Measurements from ENCODE around the gene MCAM.

Gene MCAM

DNA sequence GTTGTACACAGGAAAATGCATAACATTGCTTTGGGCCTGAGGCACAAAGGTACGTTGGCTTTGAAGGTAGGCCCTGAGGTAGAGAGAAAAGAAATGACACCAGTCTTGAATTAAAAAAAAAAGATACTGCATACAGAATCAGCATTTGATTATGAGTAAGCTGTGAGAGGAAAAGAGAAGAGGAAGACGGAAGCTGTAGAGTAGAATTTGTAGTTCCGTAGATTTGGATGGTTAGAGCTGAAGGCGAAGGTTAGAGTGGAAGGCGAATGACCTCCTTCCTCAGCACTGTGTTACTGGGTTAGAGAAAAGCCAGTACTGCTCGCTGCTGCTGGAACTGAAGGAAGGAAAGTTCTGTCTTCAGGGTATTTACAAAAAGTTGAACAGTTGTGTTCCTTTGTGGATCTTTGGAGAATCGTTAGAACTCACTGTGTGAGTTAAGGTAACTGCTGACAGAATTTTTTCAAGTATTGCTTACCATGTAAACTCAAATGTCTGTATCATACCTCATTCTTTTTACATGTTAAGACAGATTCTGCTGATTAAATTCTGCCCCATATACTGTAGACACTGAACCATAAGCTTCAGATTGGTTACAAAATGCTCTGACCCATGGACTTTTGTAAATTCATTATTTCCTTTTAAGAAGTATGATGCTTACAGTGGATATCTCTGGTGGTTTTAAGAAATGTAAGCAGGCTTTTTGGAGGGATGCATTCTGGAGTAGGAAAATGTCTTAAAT is 50.2 kb downstream of the MCAM start:
- no peak overlapping the region for H3K27ac ChIP-seq (ENCODE audit: low read depth, low read length)
- H3K36me3 ChIP-seq (ENCODE audit: insufficient read depth, low read length) = no peaks in the 10 kb centered on the region
- H3K9me3 ChIP-seq (ENCODE audit: low read length) = no peaks in the 10 kb centered on the region
- H3K9ac ChIP-seq (ENCODE audit: low read length) = no peak overlapping the region
- H3K4me3 ChIP-seq (ENCODE audit: low read depth in 1 of 2, low read length in 2 of 2) = no peak overlapping the region
- H3K4me1 ChIP-seq (ENCODE audit: insufficient read depth, low read length) = peaks cover 15% of the 10 kb centered on the region
- H3K27me3 ChIP-seq (ENCODE audit: control insufficient read depth in 1 of 2, insufficient read depth in 2 of 2, low read length in 2 of 2) = no peaks in the 10 kb centered on the region

DNA sequence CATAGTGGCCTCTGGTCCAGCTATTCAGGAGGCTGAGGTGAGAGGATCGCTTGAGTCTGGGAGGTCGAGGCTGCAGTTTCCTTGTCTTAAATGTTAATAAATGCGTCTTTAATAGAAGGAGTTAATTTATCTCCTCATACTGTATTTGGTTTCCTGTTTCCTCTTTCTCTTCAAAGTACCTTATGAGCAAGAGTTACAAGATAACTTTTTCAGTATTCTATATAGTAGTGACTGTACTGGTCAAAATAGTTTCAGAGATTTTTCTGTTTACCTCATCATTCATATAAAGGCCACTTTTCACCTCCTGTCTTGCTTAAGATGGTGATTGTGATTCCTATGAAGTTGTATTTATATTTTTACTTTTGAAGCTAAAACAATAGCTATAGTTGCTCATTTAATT is 50.9 kb downstream of the MCAM start:
- Histone ChIP-seq H3K27ac (ENCODE audit: low read depth, low read length) (no peak overlapping the region), H3K4me1 (ENCODE audit: insufficient read depth, low read length) (peaks cover 15% of the 10 kb centered on the region), H3K4me3 (ENCODE audit: low read depth in 1 of 2, low read length in 2 of 2) (no peak overlapping the region)

DNA sequence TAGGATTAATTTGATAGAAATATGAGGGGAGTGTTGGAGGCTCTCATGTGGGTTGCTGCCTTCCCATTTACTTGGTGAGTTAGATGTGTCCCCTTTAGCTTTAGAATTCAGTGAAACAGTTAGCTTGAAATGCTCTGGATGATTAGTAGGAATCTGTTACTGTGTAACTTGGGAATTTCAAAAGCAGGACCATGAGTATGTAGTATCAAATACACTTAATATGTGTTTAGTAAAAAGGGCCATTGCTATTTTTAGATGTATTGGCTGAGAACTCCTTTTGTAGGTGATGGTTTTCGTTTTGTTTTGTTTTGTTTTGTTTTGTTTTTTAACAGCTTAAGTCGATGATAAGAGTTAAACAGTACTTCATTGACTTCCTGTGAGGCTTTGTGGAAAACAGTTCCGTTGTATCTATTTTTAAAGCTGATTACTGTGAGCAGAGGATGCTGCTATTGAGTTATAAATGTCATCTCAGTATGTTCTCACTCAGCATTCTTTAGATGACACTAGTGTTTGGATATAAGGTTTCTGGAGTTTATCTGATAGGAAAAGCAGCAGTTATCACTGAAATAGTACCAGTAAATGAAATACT is 53.5 kb downstream of the MCAM start:
- Histone ChIP-seq H3K27ac (ENCODE audit: low read depth, low read length) (no peak overlapping the region), H3K4me1 (ENCODE audit: insufficient read depth, low read length) (peaks cover 15% of the 10 kb centered on the region), H3K9me3 (ENCODE audit: low read length) (no peaks in the 10 kb centered on the region), H3K27me3 (ENCODE audit: control insufficient read depth in 1 of 2, insufficient read depth in 2 of 2, low read length in 2 of 2) (no peaks in the 10 kb centered on the region), H3K4me3 (ENCODE audit: low read depth in 1 of 2, low read length in 2 of 2) (no peak overlapping the region), H3K36me3 (ENCODE audit: insufficient read depth, low read length) (no peaks in the 10 kb centered on the region), H3K9ac (ENCODE audit: low read length) (no peak overlapping the region)

More for the DNA sequence above, 50.9 kb downstream of the MCAM start:
- no peak overlapping the region for H3K9ac ChIP-seq (ENCODE audit: low read length)
- H3K36me3 ChIP-seq (ENCODE audit: insufficient read depth, low read length) = no peaks in the 10 kb centered on the region
- no peaks in the 10 kb centered on the region for H3K9me3 ChIP-seq (ENCODE audit: low read length)
- H3K27me3 ChIP-seq (ENCODE audit: control insufficient read depth in 1 of 2, insufficient read depth in 2 of 2, low read length in 2 of 2) = no peaks in the 10 kb centered on the region

DNA sequence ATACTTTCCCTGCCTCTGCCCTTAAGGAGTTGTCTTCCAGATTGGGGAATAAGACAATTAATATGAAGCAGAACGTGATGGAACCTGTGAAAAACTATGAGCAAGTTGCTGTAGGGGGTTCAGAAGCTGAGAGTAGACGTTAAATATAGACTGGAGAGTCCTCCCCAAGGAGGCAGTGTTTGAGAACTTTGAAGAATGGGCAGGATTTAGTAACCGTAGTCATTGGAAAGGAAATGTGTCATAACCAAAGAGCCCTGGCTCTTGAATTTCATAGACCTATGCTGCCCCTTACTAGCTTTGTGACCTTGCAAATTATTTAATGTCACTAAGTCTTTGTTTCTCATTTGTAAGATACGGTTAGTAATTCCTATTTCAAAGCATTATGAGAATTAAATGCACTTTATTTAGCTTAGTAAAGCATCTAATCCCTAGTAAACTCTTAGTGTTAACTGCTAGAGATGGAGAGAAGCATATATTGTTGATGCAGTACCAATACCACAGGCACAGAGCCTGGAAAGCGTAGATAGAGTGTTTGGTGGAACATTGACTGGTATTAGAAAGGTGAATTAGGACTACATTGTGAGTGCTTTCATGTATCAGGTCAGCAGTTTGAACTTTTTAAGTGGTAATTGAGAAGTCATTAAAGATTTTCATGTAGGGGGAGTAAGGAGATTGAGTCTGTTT is 54.1 kb downstream of the MCAM start:
- H3K4me3 ChIP-seq (ENCODE audit: low read depth in 1 of 2, low read length in 2 of 2) = no peak overlapping the region
- no peak overlapping the region for H3K27ac ChIP-seq (ENCODE audit: low read depth, low read length)
- H3K36me3 ChIP-seq (ENCODE audit: insufficient read depth, low read length) = no peaks in the 10 kb centered on the region
- peaks cover 15% of the 10 kb centered on the region for H3K4me1 ChIP-seq (ENCODE audit: insufficient read depth, low read length)
- no peaks in the 10 kb centered on the region for H3K9me3 ChIP-seq (ENCODE audit: low read length)
- H3K27me3 ChIP-seq (ENCODE audit: control insufficient read depth in 1 of 2, insufficient read depth in 2 of 2, low read length in 2 of 2) = no peaks in the 10 kb centered on the region
- no peak overlapping the region for H3K9ac ChIP-seq (ENCODE audit: low read length)

DNA sequence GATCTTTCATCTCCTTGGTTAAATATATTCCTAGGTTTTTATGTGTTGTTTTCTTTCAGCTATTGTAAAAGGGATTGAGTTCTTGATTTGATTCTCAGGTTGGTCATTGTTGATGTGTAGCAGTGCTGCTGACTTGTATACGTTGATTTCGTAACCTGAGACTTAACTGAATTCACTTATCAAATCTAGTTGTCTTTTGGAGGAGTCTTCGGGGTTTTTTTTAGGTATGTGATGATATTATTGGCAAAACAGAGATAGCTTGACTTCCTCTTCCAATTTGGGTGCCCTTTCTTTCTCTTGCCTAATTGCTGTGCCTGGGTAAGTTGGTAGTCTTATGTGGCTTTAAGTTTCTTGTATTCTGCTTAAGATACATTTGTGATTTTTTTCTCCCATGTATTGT is 57.9 kb downstream of the MCAM start:
- Histone ChIP-seq H3K27ac (ENCODE audit: low read depth, low read length) (no peak overlapping the region), H3K27me3 (ENCODE audit: control insufficient read depth in 1 of 2, insufficient read depth in 2 of 2, low read length in 2 of 2) (no peaks in the 10 kb centered on the region), H3K9me3 (ENCODE audit: low read length) (no peaks in the 10 kb centered on the region), H3K9ac (ENCODE audit: low read length) (no peak overlapping the region), H3K4me3 (ENCODE audit: low read depth in 1 of 2, low read length in 2 of 2) (no peak overlapping the region), H3K36me3 (ENCODE audit: insufficient read depth, low read length) (no peaks in the 10 kb centered on the region), H3K4me1 (ENCODE audit: insufficient read depth, low read length) (peaks cover 15% of the 10 kb centered on the region)

All from muscle layer of colon (tissue), 2 donors.